GM23338 (cell line): ENCODE data around the gene APRT. TPM values are rescaled to one million over a fixed set of nuclear protein-coding genes. Genes with fewer than 3 reads are reported as not detected.

Experiments used
- ATAC-seq: fragments of 200-7000 bp; cut with Tn5 transposase; 3 replicates; pipeline ENCODE4 v1.9.1; 2020
- DNase-seq: peaks from one replicate; pipeline ENCODE4 v3.0.0-alpha.2; 2015; ENCODE audit warnings: low spot score
- H2AFZ ChIP-seq: fragments of 200-600 bp; sonication (generic); 2 replicates; pipeline ENCODE4 v1.8.0; 2016; ENCODE audit warnings: antibody characterized with exemption, mild to moderate bottlenecking, moderate library complexity
- H3F3A ChIP-seq: fragments of 200-600 bp; sonication (generic); replicated peaks from 2 replicates; pipeline ENCODE4 v1.8.0; 2017; ENCODE audit warnings: antibody characterized with exemption, mixed run types, low read depth
- H3K27ac ChIP-seq: fragments of 200-600 bp; sonication (generic); 2 replicates; pipeline ENCODE4 v1.6.1; 2016; ENCODE audit warnings: low read depth
- H3K27me3 ChIP-seq: fragments of 200-600 bp; sonication (generic); 2 replicates; pipeline ENCODE4 v1.8.0; 2016; ENCODE audit warnings: mild to moderate bottlenecking, mixed run types, moderate library complexity; ENCODE audit not compliant: insufficient read depth
- H3K36me3 ChIP-seq: fragments of 200-600 bp; sonication (generic); 2 replicates; pipeline ENCODE4 v1.8.0; 2016; ENCODE audit warnings: mild to moderate bottlenecking; ENCODE audit not compliant: insufficient read depth
- H3K4me1 ChIP-seq: fragments of 200-600 bp; sonication (generic); 2 replicates; pipeline ENCODE4 v1.8.0; 2016; ENCODE audit warnings: mild to moderate bottlenecking, moderate library complexity; ENCODE audit not compliant: insufficient read depth
- H3K4me2 ChIP-seq: fragments of 200-600 bp; sonication (generic); 2 replicates; pipeline ENCODE4 v1.7.1; 2017; ENCODE audit warnings: mixed run types
- H3K4me3 ChIP-seq: fragments of 200-600 bp; sonication (generic); 2 replicates; pipeline ENCODE4 v1.6.1; 2016; ENCODE audit warnings: mixed run types
- H3K79me2 ChIP-seq: fragments of 200-600 bp; sonication (generic); replicated peaks from 2 replicates; pipeline ENCODE4 v1.8.0; 2017; ENCODE audit warnings: mild to moderate bottlenecking; ENCODE audit not compliant: insufficient read depth
- H3K9me2 ChIP-seq: fragments of 200-600 bp; sonication (generic); 2 replicates; pipeline ENCODE4 v1.8.0; 2017; ENCODE audit not compliant: insufficient read depth
- H4K20me1 ChIP-seq: fragments of 200-600 bp; sonication (generic); replicated peaks from 2 replicates; pipeline ENCODE4 v1.8.0; 2017; ENCODE audit warnings: mild to moderate bottlenecking; ENCODE audit not compliant: insufficient read depth
- H3K27ac Mint-ChIP-seq: 2 replicates; pipeline ENCODE4 v1.8.0; 2020; ENCODE audit warnings: inconsistent platforms, mild to moderate bottlenecking, moderate library complexity, mixed read lengths
- H3K27me3 Mint-ChIP-seq: 3 replicates; pipeline ENCODE4 v1.8.0; 2022; ENCODE audit warnings: low read depth, mild to moderate bottlenecking, moderate library complexity, mixed read lengths, inconsistent platforms; ENCODE audit not compliant: insufficient read depth, poor library complexity
- H3K36me3 Mint-ChIP-seq: 3 replicates; pipeline ENCODE4 v1.8.0; 2021; ENCODE audit warnings: low read depth, mild to moderate bottlenecking, inconsistent platforms, moderate library complexity, mixed read lengths
- H3K4me1 Mint-ChIP-seq: 3 replicates; pipeline ENCODE4 v1.8.0; 2020; ENCODE audit warnings: mild to moderate bottlenecking, inconsistent platforms, mixed read lengths
- H3K4me3 Mint-ChIP-seq: 3 replicates; pipeline ENCODE4 v1.8.0; 2021; ENCODE audit warnings: moderate library complexity, mild to moderate bottlenecking, inconsistent platforms, mixed read lengths
- H3K9me3 Mint-ChIP-seq: 3 replicates; pipeline ENCODE4 v1.8.0; 2020; ENCODE audit warnings: moderate library complexity, mild to moderate bottlenecking, inconsistent platforms, mixed read lengths
- ETS1 ChIP-seq: IDR thresholded peaks from 2 replicates; pipeline ENCODE4 v1.6.1; 2016; ENCODE audit warnings: antibody characterized with exemption
- EZH2phosphoT487 ChIP-seq: fragments of 200-600 bp; sonication (generic); IDR thresholded peaks from one replicate; pipeline ENCODE4 v1.8.1; 2018; ENCODE audit warnings: antibody characterized with exemption; ENCODE audit not compliant: unreplicated experiment
- POLR2AphosphoS5 ChIP-seq: IDR thresholded peaks from 2 replicates; pipeline ENCODE4 v1.6.1; 2016; ENCODE audit warnings: antibody characterized with exemption, low read depth
- ZNF114 ChIP-seq: fragments of 250-450 bp; sonication (Bioruptor Pico); IDR thresholded peaks from 2 replicates; pipeline ENCODE4 v1.5.0; 2020; ENCODE audit warnings: mild to moderate bottlenecking, moderate library complexity
- polyA plus RNA-seq: library from polyadenylated mRNA; unstranded; fragments of >200 nt; fragmentation: Nextera tagmentation; extraction: Ambion mirVana; gene quantifications from 2 replicates; pipeline ENCODE4 v1.2.1, GENCODE V29; 2016
- total RNA-seq: library from RNA; depleted of rRNA; stranded (reverse); fragments of >200 nt; shearing (Covaris generic); gene quantifications from 2 replicates; pipeline ENCODE4 v1.2.3, GENCODE V29; 2014
- TF ChIP-seq, protein P1 (sequence below), 2 experiments: fragments of 200-600 bp in 1 of 2; sonication (generic) in 1 of 2; conservative IDR thresholded peaks; 2 replicates each; pipeline versions ENCODE4 v1.5.1 to v1.6.1; 2016 to 2017; ENCODE audit warnings: antibody characterized with exemption in 2 of 2, low read depth in 2 of 2, mild to moderate bottlenecking in 2 of 2, moderate library complexity in 1 of 2
- TF ChIP-seq, protein P2 (sequence below): IDR thresholded peaks from one replicate; pipeline ENCODE4 v1.6.1; 2018; ENCODE audit warnings: antibody characterized with exemption; ENCODE audit not compliant: unreplicated experiment

Gene APRT
- total and polyA plus RNA-seq, 2 experiments from 2014 or later = 250 to 522 TPM

- no peak overlapping the region for H2AFZ ChIP-seq
- H3K4me3 ChIP-seq = no peak overlapping the region
- H3K9me2 ChIP-seq = no peaks in the 10 kb centered on the region
- H3K36me3 Mint-ChIP-seq = peaks cover 61% of the 10 kb centered on the region
- no peaks in the 10 kb centered on the region for H3K27me3 ChIP-seq
- peak overlapping the region; percentile 70; the same call in 1 of the 2 replicates for H3K27ac Mint-ChIP-seq
- H3F3A ChIP-seq = peaks cover 62% of the 10 kb centered on the region
- H3K4me1 Mint-ChIP-seq = peaks cover 11% of the 10 kb centered on the region; the same call in 2 of the 3 replicates
- H3K79me2 ChIP-seq = peaks cover 23% of the 10 kb centered on the region
- H3K27ac ChIP-seq = peak overlapping the region; percentile 55; the same call in 1 of the 2 replicates
- no peaks in the 10 kb centered on the region; the same call in none of the 2 replicates for H4K20me1 ChIP-seq
- H3K9me3 Mint-ChIP-seq = peaks cover 4% of the 10 kb centered on the region; the same call in 1 of the 3 replicates
- peak overlapping the region; percentile 40; the same call in 2 of the 3 replicates for H3K4me3 Mint-ChIP-seq
- DNase-seq = no peak
- no peaks in the 10 kb centered on the region; the same call in 1 of the 2 replicates for H3K4me1 ChIP-seq
- H3K27me3 Mint-ChIP-seq = peaks cover 48% of the 10 kb centered on the region
- H3K36me3 ChIP-seq = peaks cover 19% of the 10 kb centered on the region
- no peak for ATAC-seq
- TF ChIP-seq ETS1 (no peak), POLR2AphosphoS5 (peak; percentile 63), EZH2phosphoT487 (no peak), ZNF114 (no peak)
- TF ChIP-seq, protein P1, sequence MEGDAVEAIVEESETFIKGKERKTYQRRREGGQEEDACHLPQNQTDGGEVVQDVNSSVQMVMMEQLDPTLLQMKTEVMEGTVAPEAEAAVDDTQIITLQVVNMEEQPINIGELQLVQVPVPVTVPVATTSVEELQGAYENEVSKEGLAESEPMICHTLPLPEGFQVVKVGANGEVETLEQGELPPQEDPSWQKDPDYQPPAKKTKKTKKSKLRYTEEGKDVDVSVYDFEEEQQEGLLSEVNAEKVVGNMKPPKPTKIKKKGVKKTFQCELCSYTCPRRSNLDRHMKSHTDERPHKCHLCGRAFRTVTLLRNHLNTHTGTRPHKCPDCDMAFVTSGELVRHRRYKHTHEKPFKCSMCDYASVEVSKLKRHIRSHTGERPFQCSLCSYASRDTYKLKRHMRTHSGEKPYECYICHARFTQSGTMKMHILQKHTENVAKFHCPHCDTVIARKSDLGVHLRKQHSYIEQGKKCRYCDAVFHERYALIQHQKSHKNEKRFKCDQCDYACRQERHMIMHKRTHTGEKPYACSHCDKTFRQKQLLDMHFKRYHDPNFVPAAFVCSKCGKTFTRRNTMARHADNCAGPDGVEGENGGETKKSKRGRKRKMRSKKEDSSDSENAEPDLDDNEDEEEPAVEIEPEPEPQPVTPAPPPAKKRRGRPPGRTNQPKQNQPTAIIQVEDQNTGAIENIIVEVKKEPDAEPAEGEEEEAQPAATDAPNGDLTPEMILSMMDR (conservative IDR thresholded peaks at IDR 0.05; ENCODE audit: low read depth in 2 of 2) = no peak
- TF ChIP-seq, protein P2, sequence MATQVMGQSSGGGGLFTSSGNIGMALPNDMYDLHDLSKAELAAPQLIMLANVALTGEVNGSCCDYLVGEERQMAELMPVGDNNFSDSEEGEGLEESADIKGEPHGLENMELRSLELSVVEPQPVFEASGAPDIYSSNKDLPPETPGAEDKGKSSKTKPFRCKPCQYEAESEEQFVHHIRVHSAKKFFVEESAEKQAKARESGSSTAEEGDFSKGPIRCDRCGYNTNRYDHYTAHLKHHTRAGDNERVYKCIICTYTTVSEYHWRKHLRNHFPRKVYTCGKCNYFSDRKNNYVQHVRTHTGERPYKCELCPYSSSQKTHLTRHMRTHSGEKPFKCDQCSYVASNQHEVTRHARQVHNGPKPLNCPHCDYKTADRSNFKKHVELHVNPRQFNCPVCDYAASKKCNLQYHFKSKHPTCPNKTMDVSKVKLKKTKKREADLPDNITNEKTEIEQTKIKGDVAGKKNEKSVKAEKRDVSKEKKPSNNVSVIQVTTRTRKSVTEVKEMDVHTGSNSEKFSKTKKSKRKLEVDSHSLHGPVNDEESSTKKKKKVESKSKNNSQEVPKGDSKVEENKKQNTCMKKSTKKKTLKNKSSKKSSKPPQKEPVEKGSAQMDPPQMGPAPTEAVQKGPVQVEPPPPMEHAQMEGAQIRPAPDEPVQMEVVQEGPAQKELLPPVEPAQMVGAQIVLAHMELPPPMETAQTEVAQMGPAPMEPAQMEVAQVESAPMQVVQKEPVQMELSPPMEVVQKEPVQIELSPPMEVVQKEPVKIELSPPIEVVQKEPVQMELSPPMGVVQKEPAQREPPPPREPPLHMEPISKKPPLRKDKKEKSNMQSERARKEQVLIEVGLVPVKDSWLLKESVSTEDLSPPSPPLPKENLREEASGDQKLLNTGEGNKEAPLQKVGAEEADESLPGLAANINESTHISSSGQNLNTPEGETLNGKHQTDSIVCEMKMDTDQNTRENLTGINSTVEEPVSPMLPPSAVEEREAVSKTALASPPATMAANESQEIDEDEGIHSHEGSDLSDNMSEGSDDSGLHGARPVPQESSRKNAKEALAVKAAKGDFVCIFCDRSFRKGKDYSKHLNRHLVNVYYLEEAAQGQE = no peak
- no peak overlapping the region for H3K4me2 ChIP-seq
Observed at GRCh38 chr16:88809068-88809675, 2.6 kb downstream of the APRT start.
